MM.1S (cell line): ENCODE measurements around the gene VPS54.
A peak's percentile ranks its signal among the peaks of the same experiment; 100 is the strongest.

ENCODE experiments used
- DNase-seq: peaks from one replicate; pipeline ENCODE4 v3.0.0-alpha.2; 2015
- H2AFZ ChIP-seq: fragments of 300-600 bp; sonication (generic); 2 replicates; pipeline ENCODE4 v1.6.0; 2016; ENCODE audit warnings: antibody characterized with exemption, low read length
- H3F3A ChIP-seq: fragments of 300-600 bp; sonication (generic); 2 replicates; pipeline ENCODE4 v1.6.1; 2016; ENCODE audit warnings: mild to moderate bottlenecking, antibody characterized with exemption, low read length, moderate library complexity, mixed read lengths; ENCODE audit not compliant: insufficient read depth
- H3K27ac ChIP-seq: fragments of 300-600 bp; sonication (generic); 2 replicates; pipeline ENCODE4 v1.5.1; 2016; ENCODE audit warnings: mild to moderate bottlenecking, low read length
- H3K27me3 ChIP-seq: fragments of 300-600 bp; sonication (generic); replicated peaks from 2 replicates; pipeline ENCODE4 v1.6.0; 2016; ENCODE audit warnings: low read length; ENCODE audit not compliant: insufficient read depth
- H3K36me3 ChIP-seq: fragments of 300-600 bp; sonication (generic); replicated peaks from 2 replicates; pipeline ENCODE4 v1.6.1; 2016; ENCODE audit warnings: mild to moderate bottlenecking, low read length, mixed read lengths; ENCODE audit not compliant: insufficient read depth
- H3K4me1 ChIP-seq: fragments of 300-600 bp; sonication (generic); 2 replicates; pipeline ENCODE4 v1.6.1; 2016; ENCODE audit warnings: low read length, mixed read lengths
- H3K4me2 ChIP-seq: fragments of 300-600 bp; sonication (generic); 2 replicates; pipeline ENCODE4 v1.6.0; 2016; ENCODE audit warnings: low read depth, low read length
- H3K4me3 ChIP-seq: fragments of 300-600 bp; sonication (generic); 2 replicates; pipeline ENCODE4 v1.5.1; 2016; ENCODE audit warnings: low read length, mixed read lengths
- H3K79me2 ChIP-seq: fragments of 300-600 bp; sonication (generic); 2 replicates; pipeline ENCODE4 v1.6.1; 2016; ENCODE audit warnings: mixed run types, low read length, mixed read lengths
- H3K9ac ChIP-seq: fragments of 300-600 bp; sonication (generic); 2 replicates; pipeline ENCODE4 v1.6.1; 2016; ENCODE audit warnings: low read length, mixed read lengths
- H3K9me2 ChIP-seq: fragments of 300-600 bp; sonication (generic); replicated peaks from 2 replicates; pipeline ENCODE4 v1.6.1; 2016; ENCODE audit warnings: mild to moderate bottlenecking, low read length, mixed read lengths; ENCODE audit not compliant: insufficient read depth
- H3K9me3 ChIP-seq: fragments of 300-600 bp; sonication (generic); replicated peaks from 2 replicates; pipeline ENCODE4 v1.6.1; 2016; ENCODE audit warnings: mild to moderate bottlenecking, low read length, mixed read lengths; ENCODE audit not compliant: insufficient read depth
- H4K20me1 ChIP-seq: fragments of 300-600 bp; sonication (generic); 2 replicates; pipeline ENCODE4 v1.6.1; 2016; ENCODE audit warnings: mild to moderate bottlenecking, low read length, moderate library complexity, mixed read lengths; ENCODE audit not compliant: insufficient read depth
- EZH2 ChIP-seq: fragments of 300-600 bp; sonication (generic); optimal IDR thresholded peaks from 2 replicates; pipeline ENCODE3; 2017; ENCODE audit warnings: low read depth, mild to moderate bottlenecking, antibody characterized with exemption, low read length, mixed read lengths
- EZH2phosphoT487 ChIP-seq: fragments of 300-600 bp; sonication (generic); IDR thresholded peaks from 2 replicates; pipeline ENCODE4 v1.6.1; 2018; ENCODE audit warnings: antibody characterized with exemption, low read length
- TF ChIP-seq, protein P1 (sequence below): fragments of 300-600 bp; sonication (generic); IDR thresholded peaks from 2 replicates; pipeline ENCODE4 v1.5.1; 2016; ENCODE audit warnings: antibody characterized with exemption, low read length, mixed read lengths

The VPS54 gene

GRCh38 chr2:63863707-63864106, 155.5 kb downstream of the VPS54 start:
- H3K36me3 ChIP-seq: peaks cover 4% of the 10 kb centered on the region; the same call in 1 of the 2 replicates
- TF ChIP-seq, protein P1, sequence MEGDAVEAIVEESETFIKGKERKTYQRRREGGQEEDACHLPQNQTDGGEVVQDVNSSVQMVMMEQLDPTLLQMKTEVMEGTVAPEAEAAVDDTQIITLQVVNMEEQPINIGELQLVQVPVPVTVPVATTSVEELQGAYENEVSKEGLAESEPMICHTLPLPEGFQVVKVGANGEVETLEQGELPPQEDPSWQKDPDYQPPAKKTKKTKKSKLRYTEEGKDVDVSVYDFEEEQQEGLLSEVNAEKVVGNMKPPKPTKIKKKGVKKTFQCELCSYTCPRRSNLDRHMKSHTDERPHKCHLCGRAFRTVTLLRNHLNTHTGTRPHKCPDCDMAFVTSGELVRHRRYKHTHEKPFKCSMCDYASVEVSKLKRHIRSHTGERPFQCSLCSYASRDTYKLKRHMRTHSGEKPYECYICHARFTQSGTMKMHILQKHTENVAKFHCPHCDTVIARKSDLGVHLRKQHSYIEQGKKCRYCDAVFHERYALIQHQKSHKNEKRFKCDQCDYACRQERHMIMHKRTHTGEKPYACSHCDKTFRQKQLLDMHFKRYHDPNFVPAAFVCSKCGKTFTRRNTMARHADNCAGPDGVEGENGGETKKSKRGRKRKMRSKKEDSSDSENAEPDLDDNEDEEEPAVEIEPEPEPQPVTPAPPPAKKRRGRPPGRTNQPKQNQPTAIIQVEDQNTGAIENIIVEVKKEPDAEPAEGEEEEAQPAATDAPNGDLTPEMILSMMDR: no peak
- TF ChIP-seq EZH2: no peak
- TF ChIP-seq EZH2phosphoT487: no peak

GRCh38 chr2:63862806-63863205, 156.4 kb downstream of the VPS54 start:
- H3K4me2 ChIP-seq: no peak overlapping the region
- H3K9ac ChIP-seq: no peak overlapping the region
- no peaks in the 10 kb centered on the region for H3K9me3 ChIP-seq
- H3F3A ChIP-seq: peaks cover 14% of the 10 kb centered on the region
- no peak overlapping the region for H3K27ac ChIP-seq
- H3K9me2 ChIP-seq: no peaks in the 10 kb centered on the region
- H3K79me2 ChIP-seq: peaks cover 21% of the 10 kb centered on the region
- H3K27me3 ChIP-seq: no peaks in the 10 kb centered on the region
- no peak for DNase-seq
- H4K20me1 ChIP-seq: no peaks in the 10 kb centered on the region
- no peak overlapping the region for H2AFZ ChIP-seq
- no peak overlapping the region for H3K4me3 ChIP-seq
- peaks cover 23% of the 10 kb centered on the region for H3K4me1 ChIP-seq
- TF ChIP-seq EZH2: no peak
- TF ChIP-seq, protein P1: no peak
- no peak for TF ChIP-seq EZH2phosphoT487
- H3K36me3 ChIP-seq: peaks cover 4% of the 10 kb centered on the region; the same call in 1 of the 2 replicates

More at GRCh38 chr2:63863707-63864106, 155.5 kb downstream of the VPS54 start:
- peaks cover 14% of the 10 kb centered on the region for H3F3A ChIP-seq
- no peak for DNase-seq
- H3K27ac ChIP-seq: no peak overlapping the region
- H3K27me3 ChIP-seq: no peaks in the 10 kb centered on the region
- H3K4me3 ChIP-seq: no peak overlapping the region
- no peaks in the 10 kb centered on the region for H4K20me1 ChIP-seq
- H3K9ac ChIP-seq: no peak overlapping the region
- peaks cover 27% of the 10 kb centered on the region for H3K79me2 ChIP-seq
- H3K4me1 ChIP-seq: peaks cover 23% of the 10 kb centered on the region
- H3K9me3 ChIP-seq: no peaks in the 10 kb centered on the region
- H3K4me2 ChIP-seq: no peak overlapping the region
- H3K9me2 ChIP-seq: no peaks in the 10 kb centered on the region
- no peak overlapping the region for H2AFZ ChIP-seq

GRCh38 chr2:63861220-63861822, 157.9 kb downstream of the VPS54 start:
- Histone ChIP-seq H3F3A (peaks cover 13% of the 10 kb centered on the region), H3K27me3 (no peaks in the 10 kb centered on the region), H4K20me1 (no peaks in the 10 kb centered on the region), H3K27ac (no peak overlapping the region), H2AFZ (no peak overlapping the region), H3K9me2 (no peaks in the 10 kb centered on the region), H3K9me3 (no peaks in the 10 kb centered on the region), H3K4me3 (no peak overlapping the region), H3K36me3 (peaks cover 4% of the 10 kb centered on the region; the same call in 1 of the 2 replicates), H3K4me1 (peaks cover 15% of the 10 kb centered on the region), H3K9ac (no peak overlapping the region), H3K4me2 (no peak overlapping the region), H3K79me2 (peaks cover 8% of the 10 kb centered on the region; the same call in 1 of the 2 replicates)
- peak; percentile 52 for DNase-seq
- TF ChIP-seq EZH2 (no peak), EZH2phosphoT487 (no peak)
- TF ChIP-seq, protein P1: peak; percentile 45
